Kidney epithelial cell (primary cell): Measurements from ENCODE around the gene NAT9. TPM values are rescaled to one million over a fixed set of nuclear protein-coding genes. Genes with fewer than 3 reads are reported as not detected.

Experiments used
- DNase-seq: peaks from one replicate; pipeline ENCODE4 v3.0.0-alpha.2; 2010; ENCODE audit warnings: low read depth
- H3K27me3 ChIP-seq: 2 replicates; pipeline ENCODE4 v1.6.0; 2011; ENCODE audit warnings: low read length; ENCODE audit not compliant: control insufficient read depth, insufficient read depth
- H3K36me3 ChIP-seq: 2 replicates; pipeline ENCODE4 v1.5.1; 2011; ENCODE audit warnings: low read length; ENCODE audit not compliant: control insufficient read depth, insufficient read depth
- H3K4me3 ChIP-seq: 2 replicates; pipeline ENCODE4 v1.5.1; 2011; ENCODE audit warnings: low read depth, mild to moderate bottlenecking, control low read depth, low read length
- total RNA-seq: library from RNA; depleted of rRNA; stranded (reverse); fragments of >200 nt; gene quantifications from 2 replicates; pipeline ENCODE4 v1.2.3, GENCODE V29; 2015
- TF ChIP-seq, protein P1 (sequence below): IDR thresholded peaks from 2 replicates; pipeline ENCODE4 v1.5.1; 2011; ENCODE audit warnings: mild to moderate bottlenecking, moderate library complexity, low read length, control low read depth, inconsistent platforms; ENCODE audit not compliant: insufficient read depth, poor library complexity, severe bottlenecking

Gene NAT9
- total RNA-seq, 1 donor from 2014 or later: 30.7 TPM

DNA sequence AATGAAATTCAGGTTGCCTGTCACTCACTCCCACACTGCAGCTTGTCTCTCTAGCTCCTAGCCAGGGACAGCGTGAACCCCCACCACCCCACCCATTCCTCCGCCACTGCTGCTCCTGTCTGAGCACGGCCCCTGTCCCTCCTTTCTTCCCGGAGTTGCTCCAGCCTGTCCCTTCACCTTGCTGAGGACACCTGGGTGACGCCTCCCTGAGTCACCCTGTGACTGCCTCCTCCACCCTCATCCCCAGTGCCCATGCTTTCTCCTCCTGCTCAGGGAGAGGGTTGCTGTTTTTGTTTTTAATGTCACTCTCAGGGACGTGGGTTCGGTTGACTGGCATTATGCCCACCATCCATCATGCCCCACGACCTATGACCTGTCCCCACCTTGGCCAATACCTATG, 25.8 kb upstream of the NAT9 start:
- DNase-seq: no peak
- TF ChIP-seq, protein P1, sequence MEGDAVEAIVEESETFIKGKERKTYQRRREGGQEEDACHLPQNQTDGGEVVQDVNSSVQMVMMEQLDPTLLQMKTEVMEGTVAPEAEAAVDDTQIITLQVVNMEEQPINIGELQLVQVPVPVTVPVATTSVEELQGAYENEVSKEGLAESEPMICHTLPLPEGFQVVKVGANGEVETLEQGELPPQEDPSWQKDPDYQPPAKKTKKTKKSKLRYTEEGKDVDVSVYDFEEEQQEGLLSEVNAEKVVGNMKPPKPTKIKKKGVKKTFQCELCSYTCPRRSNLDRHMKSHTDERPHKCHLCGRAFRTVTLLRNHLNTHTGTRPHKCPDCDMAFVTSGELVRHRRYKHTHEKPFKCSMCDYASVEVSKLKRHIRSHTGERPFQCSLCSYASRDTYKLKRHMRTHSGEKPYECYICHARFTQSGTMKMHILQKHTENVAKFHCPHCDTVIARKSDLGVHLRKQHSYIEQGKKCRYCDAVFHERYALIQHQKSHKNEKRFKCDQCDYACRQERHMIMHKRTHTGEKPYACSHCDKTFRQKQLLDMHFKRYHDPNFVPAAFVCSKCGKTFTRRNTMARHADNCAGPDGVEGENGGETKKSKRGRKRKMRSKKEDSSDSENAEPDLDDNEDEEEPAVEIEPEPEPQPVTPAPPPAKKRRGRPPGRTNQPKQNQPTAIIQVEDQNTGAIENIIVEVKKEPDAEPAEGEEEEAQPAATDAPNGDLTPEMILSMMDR: no peak
- Histone ChIP-seq H3K36me3 (no peaks in the 10 kb centered on the region), H3K27me3 (no peaks in the 10 kb centered on the region), H3K4me3 (no peak overlapping the region)

DNA sequence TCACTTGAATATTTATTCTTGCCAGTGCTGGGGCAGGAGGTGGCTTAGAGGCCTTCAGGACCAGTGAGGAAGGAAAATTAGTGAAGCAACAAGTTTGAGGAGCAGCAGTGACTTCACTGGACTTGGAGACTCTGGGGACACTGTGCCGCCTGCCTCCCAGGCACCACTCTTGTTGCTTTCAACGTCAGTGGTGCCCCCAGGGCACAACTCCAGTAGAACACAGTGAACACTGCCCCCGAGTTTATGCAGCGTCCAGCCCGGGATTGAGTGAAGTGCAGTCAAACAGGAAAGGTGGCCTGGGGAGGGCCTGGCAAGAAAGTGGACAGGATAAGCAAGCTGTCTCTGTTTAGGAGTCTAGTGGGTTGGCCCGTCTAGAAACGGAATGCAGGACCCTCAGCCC, 24.4 kb upstream of the NAT9 start:
- no peak for DNase-seq
- TF ChIP-seq, protein P1: no peak
- no peaks in the 10 kb centered on the region for H3K36me3 ChIP-seq
- no peaks in the 10 kb centered on the region for H3K27me3 ChIP-seq
- H3K4me3 ChIP-seq: no peak overlapping the region

DNA sequence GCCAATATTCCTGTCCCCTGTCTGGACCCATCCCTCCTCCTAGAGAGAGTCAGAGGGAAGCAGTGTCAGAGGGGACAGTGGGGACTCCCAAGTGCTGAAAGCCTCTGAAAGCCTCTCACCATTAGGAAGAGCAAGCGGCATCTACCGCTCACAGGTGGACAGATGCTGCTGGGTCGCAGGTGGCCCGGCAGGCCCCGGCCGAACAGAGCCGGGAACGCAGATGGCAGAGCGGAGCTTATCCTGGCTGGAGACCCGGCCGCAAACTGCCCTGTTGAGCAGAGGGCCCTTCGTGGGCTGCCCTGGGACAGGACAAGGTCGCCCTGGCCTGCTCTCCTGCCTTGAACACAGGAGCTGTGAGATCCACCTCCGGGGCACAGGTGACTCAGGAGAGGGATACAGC, 23.0 kb upstream of the NAT9 start:
- Histone ChIP-seq H3K36me3 (no peaks in the 10 kb centered on the region), H3K27me3 (no peaks in the 10 kb centered on the region), H3K4me3 (no peak overlapping the region)
- no peak for DNase-seq
- TF ChIP-seq, protein P1: no peak

DNA sequence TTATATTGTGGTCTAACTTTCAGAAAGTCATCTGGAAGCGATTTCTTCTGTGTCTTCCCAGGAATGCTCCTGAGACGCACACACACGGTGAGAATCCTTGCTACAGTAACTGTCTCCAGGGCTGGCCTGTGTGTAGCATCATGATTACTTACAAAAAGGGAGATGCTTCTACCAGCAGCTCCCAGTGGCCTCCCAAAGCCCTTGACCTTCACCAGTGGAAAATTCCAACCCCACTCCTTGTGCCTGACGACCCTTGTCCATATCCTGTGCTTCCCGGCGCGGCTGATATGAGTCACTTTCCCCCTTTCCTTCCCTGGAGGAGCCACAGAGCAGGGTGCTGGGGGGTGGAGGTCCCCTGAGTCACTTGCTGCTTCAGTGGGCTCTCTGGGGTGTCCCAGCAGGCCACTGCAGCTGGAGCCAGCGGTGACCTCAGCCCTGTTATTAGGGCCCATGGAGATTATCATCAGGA, 22.1 kb upstream of the NAT9 start:
- no peak for DNase-seq
- Histone ChIP-seq H3K4me3 (no peak overlapping the region), H3K27me3 (no peaks in the 10 kb centered on the region), H3K36me3 (no peaks in the 10 kb centered on the region)
- TF ChIP-seq, protein P1: no peak

DNA sequence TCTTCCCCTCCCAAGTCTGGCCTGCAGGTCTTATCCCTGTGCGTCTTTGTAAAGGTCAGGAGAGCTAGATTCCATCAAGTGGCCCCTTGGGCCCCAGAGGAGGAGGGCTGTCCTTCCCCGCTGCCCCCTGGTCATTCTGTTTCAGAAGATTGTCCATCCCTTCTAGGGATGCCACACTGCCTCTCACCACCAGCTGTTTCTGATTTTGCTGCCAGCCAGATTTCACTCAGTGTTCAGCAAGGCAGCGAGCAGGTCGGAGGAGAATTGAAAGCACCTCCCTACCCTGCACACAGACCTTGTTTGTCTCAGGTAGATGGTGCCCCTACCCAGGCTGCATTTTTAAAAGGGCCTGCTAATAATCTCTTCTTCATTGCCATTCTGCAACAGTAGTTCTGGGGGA, 21.7 kb upstream of the NAT9 start:
- no peaks in the 10 kb centered on the region for H3K36me3 ChIP-seq
- H3K4me3 ChIP-seq: no peak overlapping the region
- no peaks in the 10 kb centered on the region for H3K27me3 ChIP-seq
- TF ChIP-seq, protein P1: no peak
- DNase-seq: no peak

DNA sequence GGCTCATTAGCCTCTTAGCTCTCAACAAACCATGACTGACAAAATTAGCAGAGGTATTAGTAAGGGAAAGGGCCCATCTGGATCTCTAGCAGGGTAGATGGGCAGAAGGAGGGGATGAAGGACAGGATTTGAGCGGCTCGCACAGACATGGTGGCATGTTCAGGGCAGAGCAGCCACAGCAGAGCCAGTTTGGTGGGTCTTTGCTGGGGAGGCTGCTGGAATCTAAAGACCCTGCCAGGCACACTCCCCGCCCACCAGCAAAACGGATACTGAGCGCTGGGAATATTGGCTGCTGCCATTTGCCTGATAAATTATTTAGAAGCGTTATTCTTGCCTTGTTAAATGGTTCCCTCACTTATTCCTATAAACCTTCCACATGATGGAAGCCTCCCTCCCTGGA, 20.7 kb upstream of the NAT9 start:
- TF ChIP-seq, protein P1: no peak
- H3K36me3 ChIP-seq: no peaks in the 10 kb centered on the region
- no peak overlapping the region for H3K4me3 ChIP-seq
- no peak for DNase-seq
- H3K27me3 ChIP-seq: no peaks in the 10 kb centered on the region
